Heart left ventricle (tissue), 16 donors: ENCODE results near the gene COX8A. TPM values are rescaled to one million over a fixed set of nuclear protein-coding genes. Genes with fewer than 3 reads are reported as not detected.

Experiments
- ATAC-seq, 4 donors: fragments of 200-7000 bp; cut with Tn5 transposase; one replicate each; pipeline ENCODE4 v1.9.1; 2020 to 2022; ENCODE audit warnings: moderate library complexity in 4 of 4, mild to moderate bottlenecking in 3 of 4, moderate number of reproducible peaks in 1 of 4
- DNase-seq, 5 donors: peaks; one replicate each; pipeline ENCODE4 v3.0.0-alpha.2; 2020
- H3K27ac ChIP-seq, 12 donors: fragments of 200-600 bp; sonication (generic) in 4 of 12; one replicate each; pipeline versions ENCODE4 v1.5.0 to v1.8.0; 2016 to 2022; ENCODE audit warnings: mild to moderate bottlenecking in 2 of 12
- H3K27me3 ChIP-seq, 9 donors: fragments of 200-600 bp; sonication (generic) in 2 of 9; one replicate each; pipeline versions ENCODE4 v1.5.1 to v1.8.0; 2016 to 2022; ENCODE audit warnings: mild to moderate bottlenecking in 3 of 9
- H3K36me3 ChIP-seq, 9 donors: fragments of 200-600 bp; sonication (generic) in 2 of 9; one replicate each; pipeline versions ENCODE4 v1.5.0 to v1.8.0; 2018 to 2022; ENCODE audit warnings: mild to moderate bottlenecking in 2 of 9
- H3K4me1 ChIP-seq, 12 donors: fragments of 200-600 bp; sonication (generic) in 4 of 12; one replicate each; pipeline versions ENCODE4 v1.5.0 to v1.8.0; 2016 to 2022; ENCODE audit warnings: mild to moderate bottlenecking in 3 of 12
- H3K4me3 ChIP-seq, 12 donors: fragments of 200-600 bp; sonication (generic) in 4 of 12; one replicate each; pipeline versions ENCODE4 v1.5.0 to v1.8.0; 2017 to 2022; ENCODE audit warnings: mild to moderate bottlenecking in 9 of 12, moderate library complexity in 4 of 12
- H3K9me3 ChIP-seq, 12 donors: fragments of 200-600 bp; sonication (generic) in 4 of 12; one replicate each; pipeline versions ENCODE4 v1.5.0 to v1.8.0; 2016 to 2022; ENCODE audit warnings: mild to moderate bottlenecking in 1 of 12
- CTCF ChIP-seq, 12 donors: fragments of 200-600 bp; sonication (generic) in 4 of 12; IDR thresholded peaks; one replicate each; pipeline versions ENCODE4 v1.5.0 to v1.8.0; 2018 to 2022; ENCODE audit warnings: antibody characterized with exemption in 12 of 12, mild to moderate bottlenecking in 5 of 12
- POLR2A ChIP-seq, 2 donors: fragments of 450-650 bp; IDR thresholded peaks; one replicate each; pipeline ENCODE4 v1.6.1; 2017; ENCODE audit warnings: antibody characterized with exemption in 2 of 2, mild to moderate bottlenecking in 2 of 2, moderate library complexity in 2 of 2
- WGBS, 4 donors: extraction: QIAGEN DNeasy Blood & Tissue Kit in 2 of 4; methylation state at CpG; one replicate each; pipeline versions ENCODE4 v1.1.5 to v1.1.7; 2013 to 2018; 5-methylcytosine and 5-hydroxymethylcytosine counted together
- intact Hi-C, 10 donors: fragments of 100-400 bp; cut with DNase I; formaldehyde crosslinking; loops; one replicate each; pipeline versions ENCODE4 v1.11.1 to v1.14.2; 2022
- polyA plus RNA-seq, 2 donors: library from polyadenylated mRNA; stranded (reverse); fragments of 200-250 nt; gene quantifications; one replicate each; pipeline ENCODE4 v1.2.3, GENCODE V29; 2013
- total RNA-seq, 9 donors: library from RNA; depleted of rRNA in 2 of 9; stranded (reverse); fragments of >200 nt in 2 of 9; fragmentation: NEBNext Ultra II Directional in 3 of 9; extraction: Animal tissue kit (Norgen Biotek cat#: 25700) in 3 of 9; gene quantifications; one replicate each; pipeline versions ENCODE4 v1.1.0 to v1.2.4, GENCODE V29; 2016 to 2023
- donor health status: ischemic (EF 13 %, LVEDD 7.1; RV severe dilation, severe dysfunction).
- donor health status: healthy with polysubstance abuse.
- donor health status: DM: no; HTN: yes; CAD: no.
- donor health status: DM: no; HTN: no; CAD: no.
- donor health status: ischemic (EF 25% LVEDD 6.9; RV normal size, moderate dysfunction).
- donor health status: ischemic (EF 25% LVEDD 5.7; RV mildly dilated, moderate dysfunction).
- donor health status: healthy.
- donor health status: DM: yes; HTN: yes; CAD: no.
- donor health status: ischemic (EF 35%, LVEDD 5.7; RV mildly dilated, moderate dysfunction).
- donor health status: nonischemic (EF 11% LVEDD 7.7; RV severe dilation, severe dysfunction).
- donor health status: DM: yes; HTN: yes; CAD: no.
- donor health status: PGD.
- donor health status: ischemic (EF 29% LVEDD 5.4; RV normal size, mild dysfunction).
- donor health status: nonischemic (EF 23%, LVEDD 6.1; RV moderate dilation, normal function).

COX8A gene
- total and polyA plus RNA-seq, 11 donors = 673 to 2,448 (median 1,029) TPM

DNA sequence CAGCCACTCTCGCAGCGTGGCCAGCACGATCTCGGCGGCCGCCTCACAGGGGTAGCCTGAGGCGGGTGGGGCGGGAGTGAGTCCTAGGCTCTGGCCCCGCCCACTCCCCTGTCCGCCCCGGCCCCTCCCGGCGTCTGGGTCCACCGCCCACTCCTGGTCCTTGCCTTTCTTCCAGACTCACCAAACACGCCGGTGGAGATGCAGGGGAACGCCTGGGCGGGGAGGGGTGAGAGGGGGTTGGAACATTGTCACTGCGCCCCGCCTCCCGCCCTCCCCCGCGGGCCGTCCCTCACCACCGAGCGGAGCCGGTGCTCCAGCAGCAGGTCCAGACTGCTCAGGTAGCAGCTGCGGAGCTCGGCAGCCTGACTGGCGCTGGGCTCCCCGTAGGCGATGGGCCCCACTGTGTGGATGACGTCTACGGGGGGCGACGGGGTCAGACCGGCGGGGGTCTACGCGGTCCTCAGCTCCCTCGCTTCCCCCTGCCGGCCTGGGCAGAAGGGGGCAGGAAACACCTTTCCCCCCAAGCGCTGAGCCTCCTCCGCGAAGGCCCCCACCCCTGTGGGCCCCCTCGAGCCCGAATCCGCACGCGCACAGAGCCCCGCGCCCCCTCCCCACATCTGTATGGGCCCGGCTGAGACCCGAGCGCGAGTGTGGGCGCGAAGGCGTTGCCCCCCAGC lies 25.1 kb downstream of the COX8A start:
- Histone ChIP-seq H3K4me3 (peak overlapping the region in 11 of 12 donors; percentile 25 to 60 (median 48)), H3K27ac (peak overlapping the region in 1 of 12 donors; percentile 28), H3K9me3 (no peaks in the 10 kb centered on the region), H3K4me1 (peaks cover 0 to 43% (median 35%) of the 10 kb centered on the region in 12 donors), H3K36me3 (peaks cover 0 to 38% (median 33%) of the 10 kb centered on the region in 9 donors), H3K27me3 (peaks cover 0 to 21% (median 0%) of the 10 kb centered on the region in 9 donors)
- 19 to 34% (median 25%) methylated on average over 20 to 59 of the region's 59 CpGs for WGBS, 4 donors
- intact Hi-C loops = loop anchor here in 9 of 10 donors (1.0 to 2.0 kb wide), 3 partner anchors 149 to 152 kb away; no protein-coding TSS in a partner anchor
- peak; percentile 6 to 46 (median 23) for ATAC-seq
- TF ChIP-seq CTCF (IDR thresholded peaks at IDR 0.05) (no peak), POLR2A (IDR thresholded peaks at IDR 0.05) (no peak)
- peak in 4 of 5 donors; percentile 44 to 77 (median 60) for DNase-seq

DNA sequence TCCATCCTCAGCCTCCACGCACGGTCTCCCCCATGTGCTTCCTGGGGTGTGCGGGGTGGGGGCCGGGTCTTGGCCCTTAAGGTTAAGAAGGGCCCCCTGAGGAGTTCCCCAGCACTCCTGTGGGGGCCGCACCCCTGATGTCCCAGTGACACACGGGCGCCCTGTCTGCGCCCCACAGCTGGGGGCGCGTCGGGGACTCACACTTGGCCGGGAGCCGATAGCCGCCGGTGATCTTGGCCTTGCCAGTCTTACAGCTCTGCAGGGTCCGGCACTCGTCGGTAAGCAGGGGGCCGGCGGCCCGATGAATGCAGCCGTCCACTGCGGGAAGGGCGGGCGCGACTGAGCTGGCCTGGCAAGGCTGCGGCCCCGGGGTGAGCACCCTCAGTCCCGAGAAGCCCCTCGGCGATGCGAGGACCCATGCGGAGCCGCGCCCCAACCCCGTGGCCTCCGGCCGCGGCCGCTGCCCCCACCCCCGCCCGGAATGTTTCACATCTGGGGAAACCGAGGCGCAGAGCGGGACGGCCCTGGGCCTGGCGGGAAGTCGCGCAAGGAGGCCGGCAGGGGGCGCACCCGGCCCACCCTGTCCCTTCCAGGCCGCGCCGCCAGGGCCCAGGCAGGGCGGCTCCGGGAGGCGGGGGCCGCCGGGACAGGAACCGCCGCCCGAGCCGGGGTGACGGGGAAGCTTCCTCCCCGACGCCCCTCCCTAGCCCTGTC lies 25.8 kb downstream of the COX8A start:
- 4 to 24% (median 7%) methylated on average over 6 to 67 of the region's 67 CpGs for WGBS, 4 donors
- H3K9me3 ChIP-seq = no peaks in the 10 kb centered on the region
- H3K4me1 ChIP-seq = peaks cover 0 to 43% (median 35%) of the 10 kb centered on the region in 12 donors
- peak overlapping the region in 3 of 12 donors; percentile 28 to 47 (median 32) for H3K27ac ChIP-seq
- TF ChIP-seq POLR2A (IDR thresholded peaks at IDR 0.05) (peak in 1 of 2 donors; percentile 16), CTCF (IDR thresholded peaks at IDR 0.05) (peak; percentile 70 to 91 (median 82))
- H3K36me3 ChIP-seq = peaks cover 0 to 34% (median 28%) of the 10 kb centered on the region in 9 donors
- ATAC-seq = peak; percentile 46 to 87 (median 78)
- DNase-seq = peak; percentile 67 to 88 (median 78)
- peak overlapping the region; percentile 25 to 60 (median 50) for H3K4me3 ChIP-seq
- H3K27me3 ChIP-seq = peaks cover 0 to 21% (median 0%) of the 10 kb centered on the region in 9 donors
- intact Hi-C loops = loop anchor here in 7 of 10 donors (1.0 to 2.0 kb wide), 3 partner anchors 148 to 151 kb away; no protein-coding TSS in a partner anchor

DNA sequence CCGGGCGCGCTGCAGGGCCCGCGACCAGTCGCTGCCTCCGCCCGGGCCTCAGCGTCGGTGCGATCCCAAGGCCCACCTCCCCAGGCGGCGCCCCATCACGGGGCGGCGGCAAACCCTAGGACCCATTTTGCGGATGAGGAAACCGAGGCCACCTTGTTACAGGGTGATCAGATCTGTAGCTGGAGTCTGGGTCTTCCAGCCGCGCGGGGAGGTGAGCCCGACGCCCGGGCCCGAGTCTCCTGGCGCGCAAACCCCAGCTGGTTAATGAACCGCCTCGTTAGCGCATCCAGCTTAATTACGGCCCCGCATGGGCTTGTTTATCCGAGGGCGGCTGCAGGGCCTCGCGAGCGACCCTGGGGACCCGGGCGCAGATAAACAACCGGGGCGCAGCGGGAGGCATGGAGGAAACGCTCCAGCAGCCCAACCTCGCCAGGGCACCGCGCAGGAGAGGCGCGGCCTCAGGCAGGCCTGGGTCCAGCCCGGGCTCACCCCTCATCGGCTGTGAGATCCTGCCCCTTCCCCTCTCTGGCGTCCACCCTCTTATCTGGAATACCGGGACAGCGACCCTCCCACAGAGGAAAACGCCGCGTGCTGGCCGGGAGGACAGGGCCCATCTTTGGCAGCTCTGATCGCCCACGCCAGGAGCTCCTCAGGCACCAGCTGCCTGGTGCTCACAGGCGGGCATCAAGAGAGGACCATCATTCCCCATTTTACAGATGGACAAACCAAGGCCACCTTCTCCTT lies 26.5 kb downstream of the COX8A start:
- TF ChIP-seq CTCF (IDR thresholded peaks at IDR 0.05) (peak in 2 of 12 donors; percentile 4 to 27), POLR2A (IDR thresholded peaks at IDR 0.05) (no peak)
- Histone ChIP-seq H3K27me3 (peaks cover 0 to 22% (median 0%) of the 10 kb centered on the region in 9 donors), H3K36me3 (peaks cover 0 to 27% (median 22%) of the 10 kb centered on the region in 9 donors), H3K4me1 (peaks cover 0 to 43% (median 35%) of the 10 kb centered on the region in 12 donors), H3K9me3 (no peaks in the 10 kb centered on the region), H3K27ac (peak overlapping the region in 4 of 12 donors; percentile 1 to 47 (median 30)), H3K4me3 (peak overlapping the region; percentile 25 to 60 (median 50))
- no peak for ATAC-seq
- no peak for DNase-seq
- intact Hi-C loops = loop anchor here in 8 of 10 donors (1.0 to 2.0 kb wide), 3 partner anchors 147 to 150 kb away; no protein-coding TSS in a partner anchor
- WGBS, 4 donors = 24 to 42% (median 35%) methylated on average over 40 to 60 of the region's 60 CpGs
